Body of pancreas (tissue), 4 donors: Measurements from ENCODE around the gene MRGPRG. TPM values are rescaled to one million over a fixed set of nuclear protein-coding genes. Genes with fewer than 3 reads are reported as not detected.

Experiments
- ATAC-seq: fragments of 150-250 bp; one replicate; pipeline ENCODE4 v1.9.1; 2016
- DNase-seq, 4 donors: peaks; one replicate each; pipeline ENCODE4 v3.0.0-alpha.2; 2019
- H3K27ac ChIP-seq, 4 donors: fragments of 200-600 bp; sonication (generic); 1 replicate in 3 of 4; 2 replicates in 1 of 4; pipeline versions ENCODE4 v1.5.1 to v1.6.1; 2016 to 2019; ENCODE audit warnings: mild to moderate bottlenecking in 1 of 4, mixed read lengths in 1 of 4, moderate library complexity in 1 of 4
- H3K27me3 ChIP-seq, 2 donors: fragments of 200-600 bp; sonication (generic); one replicate each; pipeline ENCODE4 v1.6.0; 2016; ENCODE audit warnings: mild to moderate bottlenecking in 1 of 2
- H3K36me3 ChIP-seq, 2 donors: fragments of 200-600 bp; sonication (generic); replicated peaks in 1 of 2; 2 replicates each; pipeline ENCODE4 v1.5.1; 2016; ENCODE audit warnings: low read depth in 2 of 2; ENCODE audit not compliant: insufficient read depth in 1 of 2
- H3K4me1 ChIP-seq: fragments of 200-600 bp; sonication (generic); one replicate; pipeline ENCODE4 v1.6.0; 2016
- H3K4me3 ChIP-seq, 2 donors: fragments of 200-600 bp; sonication (generic); 1 replicate in 1 of 2; 2 replicates in 1 of 2; pipeline ENCODE4 v1.5.1; 2016 to 2019
- H3K9me3 ChIP-seq, 3 donors: fragments of 200-600 bp; sonication (generic); 1 replicate in 2 of 3; 2 replicates in 1 of 3; pipeline ENCODE4 v1.5.1; 2016
- CTCF ChIP-seq, 7 experiments: fragments of 450-650 bp in 4 of 7; fragments of 200-600 bp in 3 of 7; sonication (generic) in 3 of 7; IDR thresholded peaks; one replicate each; pipeline ENCODE4 v1.5.1; 2016 to 2019; ENCODE audit warnings: antibody characterized with exemption in 7 of 7
- POLR2A ChIP-seq, 3 donors: fragments of 450-650 bp; IDR thresholded peaks; one replicate each; pipeline ENCODE4 v1.6.1; 2016; ENCODE audit warnings: antibody characterized with exemption in 3 of 3, mild to moderate bottlenecking in 2 of 3
- WGBS, 2 donors: methylation state at CpG; one replicate each; pipeline ENCODE4 v1.1.5; 2017; 5-methylcytosine and 5-hydroxymethylcytosine counted together
- intact Hi-C: fragments of 100-400 bp; cut with DNase I; formaldehyde crosslinking; loops from one replicate; pipeline ENCODE4 v1.15.1; 2023
- total RNA-seq, 2 donors: library from RNA; depleted of rRNA; stranded (reverse); fragments of >200 nt; gene quantifications; one replicate each; pipeline ENCODE4 v1.1.0, GENCODE V29; 2016

The MRGPRG gene
- total RNA-seq, 2 donors from 2014 or later, result not detected

GRCh38 chr11:3192511-3193372 lies 25.9 kb downstream of the MRGPRG start:
- H3K4me3 ChIP-seq, result no peak overlapping the region
- no peaks in the 10 kb centered on the region for H3K9me3 ChIP-seq
- intact Hi-C loops, result no loop called here
- DNase-seq (no peak), ATAC-seq (no peak)
- no peak for TF ChIP-seq POLR2A (IDR thresholded peaks at IDR 0.05)
- TF ChIP-seq CTCF (IDR thresholded peaks at IDR 0.05), result no peak
- no peak overlapping the region for H3K27ac ChIP-seq
- no peaks in the 10 kb centered on the region for H3K36me3 ChIP-seq
- no peaks in the 10 kb centered on the region for H3K4me1 ChIP-seq
- WGBS, 2 donors, result 73 to 85% methylated on average over 8 to 14 of the region's 14 CpGs
- H3K27me3 ChIP-seq, result no peaks in the 10 kb centered on the region

GRCh38 chr11:3191586-3192324 lies 26.9 kb downstream of the MRGPRG start:
- ATAC-seq (no peak), DNase-seq (no peak)
- TF ChIP-seq CTCF (IDR thresholded peaks at IDR 0.05) (no peak), POLR2A (IDR thresholded peaks at IDR 0.05) (no peak)
- Histone ChIP-seq H3K36me3 (no peaks in the 10 kb centered on the region), H3K27ac (no peak overlapping the region), H3K4me3 (no peak overlapping the region), H3K27me3 (no peaks in the 10 kb centered on the region), H3K4me1 (no peaks in the 10 kb centered on the region), H3K9me3 (no peaks in the 10 kb centered on the region)
- WGBS, 2 donors, result 90% methylated on average over 19 of the region's 19 CpGs
- intact Hi-C loops, result no loop called here

GRCh38 chr11:3190600-3190999 lies 28.0 kb downstream of the MRGPRG start:
- Histone ChIP-seq H3K4me1 (no peaks in the 10 kb centered on the region), H3K27ac (no peak overlapping the region), H3K36me3 (no peaks in the 10 kb centered on the region), H3K27me3 (no peaks in the 10 kb centered on the region), H3K4me3 (no peak overlapping the region), H3K9me3 (no peaks in the 10 kb centered on the region)
- DNase-seq, result no peak
- WGBS, 2 donors, result 76 to 78% methylated on average over 6 of the region's 6 CpGs
- no peak for ATAC-seq
- TF ChIP-seq POLR2A (IDR thresholded peaks at IDR 0.05) (no peak), CTCF (IDR thresholded peaks at IDR 0.05) (no peak)
- intact Hi-C loops, result no loop called here

GRCh38 chr11:3189886-3190583 lies 28.6 kb downstream of the MRGPRG start:
- intact Hi-C loops, result no loop called here

More at GRCh38 chr11:3189886-3190583, 28.6 kb downstream of the MRGPRG start:
- no peaks in the 10 kb centered on the region for H3K4me1 ChIP-seq
- H3K4me3 ChIP-seq, result no peak overlapping the region
- no peaks in the 10 kb centered on the region for H3K27me3 ChIP-seq
- DNase-seq, result no peak
- TF ChIP-seq CTCF (IDR thresholded peaks at IDR 0.05), result no peak
- no peak for TF ChIP-seq POLR2A (IDR thresholded peaks at IDR 0.05)
- no peak overlapping the region for H3K27ac ChIP-seq
- no peak for ATAC-seq
- no peaks in the 10 kb centered on the region for H3K36me3 ChIP-seq
- 70 to 78% methylated on average over 11 of the region's 11 CpGs for WGBS, 2 donors
- H3K9me3 ChIP-seq, result no peaks in the 10 kb centered on the region
